DND-41 (cell line): Measurements from ENCODE around the gene PCDHGB2.
A peak's percentile ranks its signal among the peaks of the same experiment; 100 is the strongest.
"Not testable (repeated sequence)": the region's sequence is repeated elsewhere in the genome, so short reads cannot be mapped to it uniquely, and the experiment has no call there.

Experiments used
- ATAC-seq: fragments of 200-7000 bp; cut with Tn5 transposase; 3 replicates; pipeline ENCODE4 v1.9.1; 2021; ENCODE audit warnings: low read depth; ENCODE audit not compliant: insufficient read depth
- DNase-seq: peaks from one replicate; pipeline ENCODE4 v3.0.0-alpha.2; 2020
- H2AFZ ChIP-seq: 2 replicates; pipeline ENCODE4 v1.6.0; 2012; ENCODE audit warnings: low read depth, low read length
- H3K27ac ChIP-seq: 2 replicates; pipeline ENCODE4 v1.5.1; 2012; ENCODE audit warnings: low read length, inconsistent platforms
- H3K27me3 ChIP-seq: fragments of 200-600 bp; sonication (generic); 2 replicates; pipeline ENCODE4 v1.6.0; 2012; ENCODE audit warnings: low read length, mild to moderate bottlenecking, inconsistent platforms; ENCODE audit not compliant: insufficient read depth, poor library complexity
- H3K36me3 ChIP-seq: 2 replicates; pipeline ENCODE4 v1.5.1; 2012; ENCODE audit warnings: low read length, inconsistent platforms; ENCODE audit not compliant: insufficient read depth
- H3K4me1 ChIP-seq: 2 replicates; pipeline ENCODE4 v1.5.1; 2012; ENCODE audit warnings: mild to moderate bottlenecking, low read length; ENCODE audit not compliant: insufficient read depth
- H3K4me2 ChIP-seq: 2 replicates; pipeline ENCODE4 v1.6.0; 2012; ENCODE audit warnings: mild to moderate bottlenecking, moderate library complexity, low read length, inconsistent platforms; ENCODE audit not compliant: insufficient read depth
- H3K4me3 ChIP-seq, 2 experiments: fragments of 200-600 bp in 1 of 2; shearing (Covaris generic) in 1 of 2; 2 replicates each; pipeline ENCODE4 v1.5.1; 2012 to 2016; ENCODE audit warnings: inconsistent platforms in 2 of 2, low read length in 2 of 2, mild to moderate bottlenecking in 2 of 2, low read depth in 1 of 2, moderate library complexity in 1 of 2
- H3K79me2 ChIP-seq: 2 replicates; pipeline ENCODE4 v1.6.0; 2012; ENCODE audit warnings: low read length, inconsistent platforms; ENCODE audit not compliant: insufficient read depth
- H3K9ac ChIP-seq: 2 replicates; pipeline ENCODE4 v1.6.0; 2012; ENCODE audit warnings: low read depth, mild to moderate bottlenecking, inconsistent platforms, low read length, moderate library complexity
- H3K9me3 ChIP-seq: 2 replicates; pipeline ENCODE4 v1.5.1; 2012; ENCODE audit warnings: low read length, moderate library complexity, mild to moderate bottlenecking, inconsistent platforms; ENCODE audit not compliant: insufficient read depth, severe bottlenecking
- H4K20me1 ChIP-seq: 2 replicates; pipeline ENCODE4 v1.6.0; 2012; ENCODE audit warnings: low read length; ENCODE audit not compliant: insufficient read depth
- CTCF ChIP-seq: IDR thresholded peaks from 2 replicates; pipeline ENCODE4 v1.5.1; 2012; ENCODE audit warnings: borderline replicate concordance, low read length, moderate library complexity, mild to moderate bottlenecking; ENCODE audit not compliant: poor library complexity, severe bottlenecking; ENCODE audit errors: extremely low read depth
- EZH2 ChIP-seq: IDR thresholded peaks from 3 replicates; pipeline ENCODE4 v1.6.1; 2012; ENCODE audit warnings: borderline replicate concordance, low read depth, mild to moderate bottlenecking, moderate library complexity, low read length, inconsistent platforms; ENCODE audit not compliant: severe bottlenecking

PCDHGB2 gene

GRCh38 chr5:141343953-141344463, 15.8 kb upstream of the PCDHGB2 start:
- H3K4me3 ChIP-seq = no peak overlapping the region

GRCh38 chr5:141345327-141345726, 14.5 kb upstream of the PCDHGB2 start:
- Histone ChIP-seq H3K9ac (no peak overlapping the region), H3K9me3 (no peaks in the 10 kb centered on the region), H3K36me3 (no peaks in the 10 kb centered on the region), H2AFZ (no peak overlapping the region), H3K79me2 (no peaks in the 10 kb centered on the region), H3K27me3 (no peaks in the 10 kb centered on the region), H3K4me3 (no peak overlapping the region), H4K20me1 (no peaks in the 10 kb centered on the region), H3K4me1 (no peaks in the 10 kb centered on the region), H3K27ac (no peak overlapping the region), H3K4me2 (no peak overlapping the region)
- DNase-seq (no peak), ATAC-seq (no peak)
- TF ChIP-seq CTCF (no peak), EZH2 (no peak)

More at GRCh38 chr5:141343953-141344463, 15.8 kb upstream of the PCDHGB2 start:
- H3K36me3 ChIP-seq = no peaks in the 10 kb centered on the region
- no peak for ATAC-seq
- no peak overlapping the region for H3K9ac ChIP-seq
- TF ChIP-seq CTCF = no peak
- TF ChIP-seq EZH2 = no peak
- H3K27me3 ChIP-seq = no peaks in the 10 kb centered on the region
- no peaks in the 10 kb centered on the region for H3K9me3 ChIP-seq
- no peak overlapping the region for H3K27ac ChIP-seq
- H4K20me1 ChIP-seq = no peaks in the 10 kb centered on the region
- no peaks in the 10 kb centered on the region for H3K4me1 ChIP-seq
- H2AFZ ChIP-seq = no peak overlapping the region
- no peaks in the 10 kb centered on the region for H3K79me2 ChIP-seq
- H3K4me2 ChIP-seq = no peak overlapping the region
- DNase-seq = no peak

- H3K27me3 ChIP-seq, H2AFZ ChIP-seq, H3K4me3 ChIP-seq, H3K36me3 ChIP-seq, H3K9me3 ChIP-seq, H4K20me1 ChIP-seq, H3K4me1 ChIP-seq, DNase-seq, H3K79me2 ChIP-seq, H3K4me2 ChIP-seq, ATAC-seq, H3K27ac ChIP-seq, H3K9ac ChIP-seq: not testable (repeated sequence)
These were observed 13.8 kb upstream of the PCDHGB2 start for GRCh38 chr5:141346017-141346416.

- no peaks in the 10 kb centered on the region for H3K9me3 ChIP-seq
- H3K79me2 ChIP-seq = no peaks in the 10 kb centered on the region
- DNase-seq (no peak), ATAC-seq (no peak)
- no peaks in the 10 kb centered on the region for H3K36me3 ChIP-seq
- no peaks in the 10 kb centered on the region for H3K4me1 ChIP-seq
- no peaks in the 10 kb centered on the region for H3K27me3 ChIP-seq
- no peak within 1 kb of the TSS for H3K27ac ChIP-seq
- no peak within 1 kb of the TSS for H3K4me3 ChIP-seq
- H3K9ac ChIP-seq = no peak within 1 kb of the TSS
- H3K4me2 ChIP-seq = no peak within 1 kb of the TSS
- peak; percentile 17 for TF ChIP-seq CTCF
- no peak for TF ChIP-seq EZH2
- H2AFZ ChIP-seq = 0 out of 2 replicates have a peak within 1 kb of the TSS, but pooled peaks have one; percentile 10
- no peaks in the 10 kb centered on the region for H4K20me1 ChIP-seq
These were observed 9.7 kb upstream of the PCDHGB2 start, which contains the start of gene PCDHGB1 for GRCh38 chr5:141349917-141350619. Gene PCDHGB1, plus strand, starts transcription at chr5:141350099. Its CDS starts 162 bp downstream, at chr5:141350261.
